Stomach (tissue), 9 donors: Measurements from ENCODE around the gene RNF135. TPM values are rescaled to one million over a fixed set of nuclear protein-coding genes. Genes with fewer than 3 reads are reported as not detected.
"Not testable (repeated sequence)": the region's sequence is repeated elsewhere in the genome, so short reads cannot be mapped to it uniquely, and the experiment has no call there.

Source experiments
- DNase-seq, 2 donors: peaks; one replicate each; pipeline versions ENCODE4 v3.0.0 to v3.0.0-alpha.2; 2013 to 2019
- H3K27ac ChIP-seq, 5 donors: fragments of 200-600 bp in 4 of 5; sonication (generic) in 4 of 5; one replicate each; pipeline ENCODE4 v1.5.1; 2013 to 2019; ENCODE audit warnings: mild to moderate bottlenecking in 1 of 5, moderate library complexity in 1 of 5
- H3K27me3 ChIP-seq, 3 donors: fragments of 200-600 bp; sonication (generic); one replicate each; pipeline ENCODE4 v1.5.1; 2017 to 2019; ENCODE audit warnings: mixed run types in 1 of 3
- H3K36me3 ChIP-seq, 4 donors: fragments of 200-600 bp; sonication (generic); 1 replicate in 3 of 4; 2 replicates in 1 of 4; pipeline ENCODE4 v1.5.1; 2016 to 2019
- H3K4me1 ChIP-seq, 4 donors: fragments of 200-600 bp; sonication (generic); one replicate each; pipeline ENCODE4 v1.5.1; 2016 to 2019
- H3K4me3 ChIP-seq, 4 donors: fragments of 200-600 bp; sonication (generic) in 3 of 4; one replicate each; pipeline ENCODE4 v1.5.1; 2016 to 2019; ENCODE audit warnings: mild to moderate bottlenecking in 1 of 4
- H3K9me3 ChIP-seq, 4 donors: fragments of 200-600 bp; sonication (generic); one replicate each; pipeline ENCODE4 v1.5.1; 2016 to 2019
- CTCF ChIP-seq, 7 experiments: fragments of 450-650 bp in 4 of 7; fragments of 200-600 bp in 3 of 7; sonication (generic) in 3 of 7; IDR thresholded peaks; one replicate each; pipeline ENCODE4 v1.5.1; 2016 to 2019; ENCODE audit warnings: antibody characterized with exemption in 7 of 7, control low read depth in 2 of 7, mild to moderate bottlenecking in 1 of 7
- EP300 ChIP-seq: sonication (generic); formaldehyde crosslinking; IDR thresholded peaks from one replicate; pipeline ENCODE4 v1.6.1; 2017; ENCODE audit warnings: antibody characterized with exemption
- POLR2A ChIP-seq, 4 donors: fragments of 450-650 bp; IDR thresholded peaks; one replicate each; pipeline ENCODE4 v1.6.1; 2016; ENCODE audit warnings: antibody characterized with exemption in 4 of 4, control low read depth in 2 of 4, mild to moderate bottlenecking in 1 of 4, moderate library complexity in 1 of 4
- POLR2AphosphoS5 ChIP-seq, 3 donors: sonication (generic); formaldehyde crosslinking; IDR thresholded peaks; one replicate each; pipeline ENCODE4 v1.6.1; 2016; ENCODE audit warnings: antibody characterized with exemption in 3 of 3
- WGBS, 5 donors: extraction: QIAGEN DNeasy Blood & Tissue Kit in 3 of 5; methylation state at CpG; one replicate each; pipeline versions ENCODE4 v1.1.5 to v1.1.7; 2013 to 2018; 5-methylcytosine and 5-hydroxymethylcytosine counted together
- intact Hi-C: fragments of 100-400 bp; cut with DNase I; formaldehyde crosslinking; loops from one replicate; pipeline ENCODE4 v1.15.1; 2023; ENCODE audit warnings: low total_unique reads
- polyA plus RNA-seq, 3 donors: library from polyadenylated mRNA; stranded (reverse); fragments of 200-250 nt; gene quantifications; one replicate each; pipeline ENCODE4 v1.2.3, GENCODE V29; 2013
- total RNA-seq, 5 donors: library from RNA; depleted of rRNA; stranded (reverse); fragments of >200 nt; gene quantifications; one replicate each; pipeline versions ENCODE4 v1.1.0 to v1.2.3, GENCODE V29; 2014 to 2016
- donor health status: healthy with polysubstance abuse.
- donor health status: Bipolar disorder and iron deficiency.
- donor health status: healthy.

Gene RNF135
- total and polyA plus RNA-seq, 8 donors = 1.8 to 18.7 (median 10.4) TPM

- DNase-seq = no peak
- no peaks in the 10 kb centered on the region for H3K27me3 ChIP-seq
- H3K9me3 ChIP-seq = no peaks in the 10 kb centered on the region
- no peak overlapping the region for H3K4me3 ChIP-seq
- TF ChIP-seq POLR2A (IDR thresholded peaks at IDR 0.05) (no peak), POLR2AphosphoS5 (IDR thresholded peaks at IDR 0.05) (no peak), EP300 (no peak), CTCF (IDR thresholded peaks at IDR 0.05) (no peak)
- H3K36me3 ChIP-seq = peaks cover 5 to 52% (median 41%) of the 10 kb centered on the region in 4 donors
- H3K27ac ChIP-seq = no peak overlapping the region
- H3K4me1 ChIP-seq = peaks cover 0 to 14% (median 7%) of the 10 kb centered on the region in 4 donors
- intact Hi-C loops = no loop called here
- 89 to 100% (median 95%) methylated on average over 2 of the region's 2 CpGs for WGBS, 5 donors
These were observed 33.3 kb downstream of the RNF135 start for GRCh38 chr17:31004160-31004559.

- peak overlapping the region; percentile 61 to 75 (median 71) for H3K4me3 ChIP-seq
- 68 to 72% (median 72%) methylated on average over 9 of the region's 9 CpGs for WGBS, 5 donors
- DNase-seq = no peak
- H3K36me3 ChIP-seq = peaks cover 0 to 17% (median 9%) of the 10 kb centered on the region in 4 donors
- intact Hi-C loops = no loop called here
- no peaks in the 10 kb centered on the region for H3K27me3 ChIP-seq
- H3K4me1 ChIP-seq = peaks cover 0 to 21% (median 9%) of the 10 kb centered on the region in 4 donors
- H3K9me3 ChIP-seq = no peaks in the 10 kb centered on the region
- H3K27ac ChIP-seq = peak overlapping the region; percentile 80 to 88 (median 86)
- TF ChIP-seq EP300 = no peak
These were observed 37.0 kb downstream of the RNF135 start for GRCh38 chr17:31007695-31008373.

- no peaks in the 10 kb centered on the region for H3K27me3 ChIP-seq
- H3K36me3 ChIP-seq = peaks cover 0 to 11% (median 5%) of the 10 kb centered on the region in 4 donors
- H3K4me3 ChIP-seq = peak overlapping the region; percentile 61 to 75 (median 71)
- TF ChIP-seq POLR2AphosphoS5 (IDR thresholded peaks at IDR 0.05) = peak in 2 of 3 donors; percentile 20 to 31
- TF ChIP-seq EP300 = no peak
- no peak for TF ChIP-seq POLR2A (IDR thresholded peaks at IDR 0.05)
- peaks cover 0 to 21% (median 9%) of the 10 kb centered on the region in 4 donors for H3K4me1 ChIP-seq
- no peaks in the 10 kb centered on the region for H3K9me3 ChIP-seq
- WGBS, 5 donors = 0 to 1% (median 1%) methylated on average over 47 to 65 of the region's 65 CpGs
- intact Hi-C loops = no loop called here
- peak overlapping the region; percentile 80 to 88 (median 86) for H3K27ac ChIP-seq
- peak; percentile 65 to 82 for DNase-seq
These were observed 37.7 kb downstream of the RNF135 start for GRCh38 chr17:31008374-31009041.

- H3K9me3 ChIP-seq, H3K36me3 ChIP-seq, DNase-seq, H3K27me3 ChIP-seq, intact Hi-C loops: not testable (repeated sequence)
- WGBS, 5 donors = 5 to 13% (median 11%) methylated on average over 33 to 34 of the region's 34 CpGs
- H3K27ac ChIP-seq = peak overlapping the region; percentile 80 to 88 (median 86)
- H3K4me1 ChIP-seq = peaks cover 0 to 21% (median 9%) of the 10 kb centered on the region in 4 donors
- H3K4me3 ChIP-seq = peak overlapping the region; percentile 61 to 75 (median 71)
These were observed 38.3 kb downstream of the RNF135 start for GRCh38 chr17:31009042-31009702.

GRCh38 chr17:31010014-31010413 lies 39.2 kb downstream of the RNF135 start:
- H3K4me3 ChIP-seq = not testable (repeated sequence)

GRCh38 chr17:31013844-31014243 lies 43.0 kb downstream of the RNF135 start:
- DNase-seq = no peak
- Histone ChIP-seq H3K27me3 (no peaks in the 10 kb centered on the region), H3K4me1 (peaks cover 0 to 10% (median 5%) of the 10 kb centered on the region in 4 donors), H3K36me3 (no peaks in the 10 kb centered on the region), H3K4me3 (no peak overlapping the region), H3K9me3 (no peaks in the 10 kb centered on the region), H3K27ac (no peak overlapping the region)
- 88 to 96% (median 93%) methylated on average over 3 of the region's 3 CpGs for WGBS, 5 donors
- intact Hi-C loops = loop anchor here (10.0 kb wide), 1 partner anchor 201 kb away; no protein-coding TSS in a partner anchor
- TF ChIP-seq POLR2A (IDR thresholded peaks at IDR 0.05) = no peak
- TF ChIP-seq EP300 = no peak
- TF ChIP-seq POLR2AphosphoS5 (IDR thresholded peaks at IDR 0.05) = no peak
- TF ChIP-seq CTCF (IDR thresholded peaks at IDR 0.05) = no peak

More at GRCh38 chr17:31010014-31010413, 39.2 kb downstream of the RNF135 start:
- H3K27me3 ChIP-seq, H3K36me3 ChIP-seq, DNase-seq, H3K9me3 ChIP-seq: not testable (repeated sequence)
- 81 to 94% (median 87%) methylated on average over 2 to 3 of the region's 3 CpGs for WGBS, 5 donors
- Histone ChIP-seq H3K27ac (peak overlapping the region in 2 of 5 donors; percentile 37 to 38), H3K4me1 (peaks cover 0 to 21% (median 9%) of the 10 kb centered on the region in 4 donors)
- intact Hi-C loops = loop anchor here (10.0 kb wide), 1 partner anchor 205 kb away; no protein-coding TSS in a partner anchor
